AG04450 (cell line): Measurements from ENCODE around the gene SAFB2. TPM values are rescaled to one million over a fixed set of nuclear protein-coding genes. Genes with fewer than 3 reads are reported as not detected.

Experiments
- CTCF ChIA-PET: fragments of 300-600, 350-600 bp; formaldehyde crosslinking; extraction: SDS; loops from one replicate; lab custom pipeline; 2022; ENCODE audit warnings: antibody characterized with exemption, inconsistent platforms; lab: Charles Lee
- POLR2A ChIA-PET: fragments of 350-600 bp; formaldehyde crosslinking; extraction: SDS; loops from one replicate; lab custom pipeline; 2021; ENCODE audit warnings: antibody characterized with exemption, inconsistent platforms; lab: Yijun Ruan, JAX
- DNase-seq: peaks from one replicate; pipeline ENCODE4 v3.0.0-alpha.2; 2011; ENCODE audit warnings: low read depth, low spot score
- H3K27ac ChIP-seq: one replicate; pipeline ENCODE4 v1.5.1; 2012; ENCODE audit warnings: low read depth, low read length, control low read depth
- H3K27me3 ChIP-seq: one replicate; pipeline ENCODE4 v1.6.0; 2012; ENCODE audit warnings: low read length; ENCODE audit not compliant: control insufficient read depth, insufficient read depth
- H3K4me3 ChIP-seq: 2 replicates; pipeline ENCODE4 v1.5.1; 2011; ENCODE audit warnings: mild to moderate bottlenecking, low read depth, low read length, control low read depth
- H3K9me3 ChIP-seq: 2 replicates; pipeline ENCODE4 v1.5.1; 2012; ENCODE audit warnings: low read length; ENCODE audit not compliant: control insufficient read depth, insufficient read depth
- CTCF ChIP-seq: IDR thresholded peaks from 2 replicates; pipeline ENCODE4 v1.5.1; 2011; ENCODE audit warnings: low read depth, low read length, control low read depth, inconsistent platforms
- polyA plus RNA-seq: library from polyadenylated mRNA; depleted of rRNA; stranded (reverse); fragments of >200 nt; gene quantifications from 2 replicates; pipeline ENCODE4 v1.2.3, GENCODE V29; 2011

The SAFB2 gene
- polyA plus RNA-seq, 1 experiment = 24.4 TPM

DNA sequence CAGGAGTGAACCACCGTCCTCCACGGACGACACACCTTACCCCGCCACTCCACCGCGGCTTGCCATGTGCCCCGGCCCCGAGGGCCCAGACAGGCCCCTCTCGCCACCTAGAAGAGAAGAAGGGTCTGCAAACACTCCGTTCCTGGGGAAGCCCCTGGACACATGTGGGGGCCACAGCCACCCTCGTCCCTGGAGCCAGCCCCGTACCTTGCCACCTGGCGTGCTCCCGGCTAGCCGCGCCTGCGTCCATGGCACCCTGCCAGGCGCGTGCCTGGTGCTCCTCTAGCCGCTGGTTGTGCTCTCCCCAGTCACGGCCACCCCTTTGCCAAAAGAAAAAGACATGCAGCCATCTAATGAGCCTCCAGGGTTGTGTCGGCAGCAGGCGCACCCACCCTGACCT, 34.9 kb downstream of the SAFB2 start:
- ChIA-PET POLR2A (no interaction called here), CTCF (interaction anchor here (1.0 kb wide), 1 partner anchor 9 kb away, joined by 3 read pairs; no protein-coding TSS in a partner anchor)
- Histone ChIP-seq H3K27ac (no peak overlapping the region), H3K27me3 (no peaks in the 10 kb centered on the region), H3K9me3 (no peaks in the 10 kb centered on the region; the same call in 1 of the 2 replicates), H3K4me3 (no peak overlapping the region)
- no peak for TF ChIP-seq CTCF
- DNase-seq = no peak

GRCh38 chr19:5587071-5587455, 35.5 kb downstream of the SAFB2 start:
- CTCF ChIA-PET = interaction anchor here (1.0 kb wide), 1 partner anchor 8 kb away, joined by 3 read pairs; no protein-coding TSS in a partner anchor
- Histone ChIP-seq H3K27ac (no peak overlapping the region), H3K9me3 (no peaks in the 10 kb centered on the region; the same call in 1 of the 2 replicates), H3K27me3 (no peaks in the 10 kb centered on the region), H3K4me3 (no peak overlapping the region)
- no peak for DNase-seq
- no peak for TF ChIP-seq CTCF
- POLR2A ChIA-PET = no interaction called here

DNA sequence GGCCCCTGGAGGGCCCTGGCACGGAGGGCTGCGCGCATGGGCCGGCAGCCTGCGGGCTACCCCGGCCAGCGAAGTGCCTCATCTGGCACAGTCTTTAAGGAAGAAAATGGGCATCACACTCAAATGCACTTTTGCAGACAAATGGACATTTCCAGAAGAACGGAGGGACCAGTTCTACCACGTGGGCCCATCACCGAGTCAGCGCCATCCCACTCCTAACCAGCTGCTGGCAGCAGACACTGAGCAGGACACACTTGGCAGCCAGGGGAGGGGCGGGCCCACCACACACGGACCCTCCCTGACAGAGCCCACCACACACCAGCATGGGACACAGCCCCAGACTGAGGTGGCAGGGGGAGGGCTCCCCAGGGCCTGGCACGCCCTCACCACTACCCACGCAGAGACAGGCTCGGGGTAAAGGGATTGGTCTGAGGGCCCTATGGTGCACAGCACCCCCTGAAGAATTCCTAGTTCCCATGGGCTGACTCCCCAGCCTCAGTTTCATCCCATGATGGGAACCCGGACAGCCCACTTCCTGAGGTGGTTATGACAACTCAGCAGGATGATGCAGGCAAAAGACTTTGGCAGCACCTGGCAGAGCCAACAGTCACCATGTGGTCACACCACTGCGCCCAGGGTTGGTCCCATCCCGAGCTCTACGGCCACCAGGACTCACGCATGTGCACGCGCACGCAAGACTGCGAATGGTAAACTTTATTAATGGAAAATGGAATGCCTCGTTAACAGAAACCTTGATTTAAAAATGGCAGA, 36.1 kb downstream of the SAFB2 start:
- no peaks in the 10 kb centered on the region; the same call in 1 of the 2 replicates for H3K9me3 ChIP-seq
- ChIA-PET POLR2A (no interaction called here), CTCF (no interaction called here)
- no peaks in the 10 kb centered on the region for H3K27me3 ChIP-seq
- no peak for TF ChIP-seq CTCF
- H3K27ac ChIP-seq = no peak overlapping the region
- no peak overlapping the region for H3K4me3 ChIP-seq
- DNase-seq = no peak

- ChIA-PET CTCF (interaction anchor here (0.8 kb wide), 1 partner anchor 537 kb away, joined by 3 read pairs; no protein-coding TSS in a partner anchor), POLR2A (interaction anchor here (0.7 kb wide), 1 partner anchor 330 kb away, joined by 7 read pairs; no protein-coding TSS in a partner anchor)
- TF ChIP-seq CTCF = no peak
- H3K4me3 ChIP-seq = no peak overlapping the region
- H3K27ac ChIP-seq = no peak overlapping the region
- H3K9me3 ChIP-seq = no peaks in the 10 kb centered on the region; the same call in 1 of the 2 replicates
- H3K27me3 ChIP-seq = no peaks in the 10 kb centered on the region
- DNase-seq = no peak
Observed at GRCh38 chr19:5585461-5586299, 36.9 kb downstream of the SAFB2 start.
